Hepatocyte (in vitro differentiated cells): ENCODE data around the gene AMMECR1.

ENCODE experiments used
- EZH2 ChIP-seq: fragments of 200-600 bp; sonication (generic); IDR thresholded peaks from 2 replicates; pipeline ENCODE4 v1.6.1; 2016; ENCODE audit warnings: antibody characterized with exemption, mild to moderate bottlenecking, borderline replicate concordance
- TF ChIP-seq, protein P1 (sequence below): fragments of 200-600 bp; sonication (generic); IDR thresholded peaks from 2 replicates; pipeline ENCODE4 v1.5.1; 2016; ENCODE audit warnings: antibody characterized with exemption, mild to moderate bottlenecking; ENCODE audit not compliant: poor library complexity

DNA sequence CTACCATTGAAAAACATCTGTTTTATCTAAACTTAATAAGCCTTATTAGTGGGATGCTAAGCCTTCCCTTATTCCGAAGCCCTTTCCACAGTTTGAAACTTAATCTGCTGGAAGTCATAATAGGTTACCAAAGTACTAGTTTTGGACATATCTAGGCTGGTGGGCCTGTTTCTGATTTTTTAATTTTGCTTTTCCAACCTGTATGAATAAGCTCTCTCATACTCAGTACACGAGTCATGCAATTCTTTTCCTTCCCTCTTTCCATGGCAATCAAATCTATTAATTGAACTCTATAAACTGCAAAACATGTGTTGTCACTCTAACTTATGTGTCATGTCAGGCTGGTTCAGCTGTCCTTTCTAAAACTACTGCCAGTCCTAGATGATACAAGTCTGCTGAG, 91.0 kb downstream of the AMMECR1 start:
- TF ChIP-seq, protein P1, sequence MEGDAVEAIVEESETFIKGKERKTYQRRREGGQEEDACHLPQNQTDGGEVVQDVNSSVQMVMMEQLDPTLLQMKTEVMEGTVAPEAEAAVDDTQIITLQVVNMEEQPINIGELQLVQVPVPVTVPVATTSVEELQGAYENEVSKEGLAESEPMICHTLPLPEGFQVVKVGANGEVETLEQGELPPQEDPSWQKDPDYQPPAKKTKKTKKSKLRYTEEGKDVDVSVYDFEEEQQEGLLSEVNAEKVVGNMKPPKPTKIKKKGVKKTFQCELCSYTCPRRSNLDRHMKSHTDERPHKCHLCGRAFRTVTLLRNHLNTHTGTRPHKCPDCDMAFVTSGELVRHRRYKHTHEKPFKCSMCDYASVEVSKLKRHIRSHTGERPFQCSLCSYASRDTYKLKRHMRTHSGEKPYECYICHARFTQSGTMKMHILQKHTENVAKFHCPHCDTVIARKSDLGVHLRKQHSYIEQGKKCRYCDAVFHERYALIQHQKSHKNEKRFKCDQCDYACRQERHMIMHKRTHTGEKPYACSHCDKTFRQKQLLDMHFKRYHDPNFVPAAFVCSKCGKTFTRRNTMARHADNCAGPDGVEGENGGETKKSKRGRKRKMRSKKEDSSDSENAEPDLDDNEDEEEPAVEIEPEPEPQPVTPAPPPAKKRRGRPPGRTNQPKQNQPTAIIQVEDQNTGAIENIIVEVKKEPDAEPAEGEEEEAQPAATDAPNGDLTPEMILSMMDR, result no peak
- TF ChIP-seq EZH2, result no peak
